CD4-positive, alpha-beta T cell treated with Interleukin-10 for 1 hour (primary cell): Measurements from ENCODE around the gene IDH1.
"Not testable (repeated sequence)": the region's sequence is repeated elsewhere in the genome, so short reads cannot be mapped to it uniquely, and the experiment has no call there.

Source experiments
- DNase-seq: peaks from one replicate; pipeline ENCODE4 v3.0.0-alpha.2; 2020

IDH1 gene

GRCh38 chr2:208256192-208256782, 1.4 kb upstream of the IDH1 start:
- no peak for DNase-seq

- no peak for DNase-seq
Observed at GRCh38 chr2:208255557-208256106, 761 bp upstream of the IDH1 start.

GRCh38 chr2:208254118-208254870, 577 bp downstream of the IDH1 start:
- DNase-seq = peak; percentile 84

GRCh38 chr2:208253600-208254117, 1.2 kb downstream of the IDH1 start:
- DNase-seq = no peak

- no peak for DNase-seq
Observed at GRCh38 chr2:208252716-208253492, 2.0 kb downstream of the IDH1 start.

- DNase-seq = no peak
Observed at GRCh38 chr2:208251098-208251497, 3.8 kb downstream of the IDH1 start.

- no peak for DNase-seq
Observed at GRCh38 chr2:208250388-208250787, 4.5 kb downstream of the IDH1 start.

GRCh38 chr2:208249296-208249695, 5.6 kb downstream of the IDH1 start:
- DNase-seq = no peak

GRCh38 chr2:208248601-208249000, 6.3 kb downstream of the IDH1 start:
- DNase-seq = no peak

GRCh38 chr2:208245746-208246145, 9.1 kb downstream of the IDH1 start:
- DNase-seq = no peak

- no peak for DNase-seq
Observed at GRCh38 chr2:208244422-208244821, 10.4 kb downstream of the IDH1 start.

- DNase-seq = no peak
Observed at GRCh38 chr2:208240619-208241209, 14.2 kb downstream of the IDH1 start.

- DNase-seq = no peak
Observed at GRCh38 chr2:208239770-208240493, 14.9 kb downstream of the IDH1 start.

GRCh38 chr2:208235860-208236259, 19.0 kb downstream of the IDH1 start:
- no peak for DNase-seq

- DNase-seq = no peak
Observed at GRCh38 chr2:208234786-208235185, 20.1 kb downstream of the IDH1 start.

- no peak for DNase-seq
Observed at GRCh38 chr2:208228476-208228875, 26.4 kb downstream of the IDH1 start.

GRCh38 chr2:208227581-208228232, 27.2 kb downstream of the IDH1 start:
- no peak for DNase-seq

GRCh38 chr2:208224802-208225201, 30.1 kb downstream of the IDH1 start:
- no peak for DNase-seq

GRCh38 chr2:208222351-208222750, 32.5 kb downstream of the IDH1 start:
- DNase-seq = no peak

GRCh38 chr2:208221873-208222272, 33.0 kb downstream of the IDH1 start:
- DNase-seq = not testable (repeated sequence)

GRCh38 chr2:208210688-208211451, 44.0 kb downstream of the IDH1 start:
- DNase-seq = no peak
